Spleen (tissue), 11 donors: Measurements from ENCODE around the gene MGAT5. TPM values are rescaled to one million over a fixed set of nuclear protein-coding genes. Genes with fewer than 3 reads are reported as not detected.

Source experiments
- DNase-seq: peaks from one replicate; pipeline ENCODE4 v3.0.0-alpha.2; 2020
- H3K27ac ChIP-seq, 8 donors: fragments of 200-600 bp; sonication (generic) in 7 of 8; 1 replicate in 4 of 8; 2 replicates in 4 of 8; pipeline versions ENCODE4 v1.5.0 to v1.8.0; 2016 to 2021; ENCODE audit warnings: inconsistent platforms in 4 of 8, mild to moderate bottlenecking in 4 of 8, moderate library complexity in 1 of 8
- H3K27me3 ChIP-seq, 7 donors: fragments of 200-600 bp; sonication (generic) in 6 of 7; replicated peaks in 1 of 7; 1 replicate in 4 of 7; 2 replicates in 3 of 7; pipeline versions ENCODE4 v1.5.0 to v1.8.0; 2016 to 2021; ENCODE audit warnings: inconsistent platforms in 3 of 7, mild to moderate bottlenecking in 1 of 7
- H3K36me3 ChIP-seq, 6 donors: fragments of 200-600 bp; sonication (generic) in 5 of 6; 1 replicate in 4 of 6; 2 replicates in 2 of 6; pipeline versions ENCODE4 v1.5.0 to v1.8.0; 2016 to 2021; ENCODE audit warnings: inconsistent platforms in 2 of 6
- H3K4me1 ChIP-seq, 6 donors: fragments of 200-600 bp; sonication (generic) in 5 of 6; 1 replicate in 3 of 6; 2 replicates in 3 of 6; pipeline versions ENCODE4 v1.5.0 to v1.8.0; 2016 to 2021; ENCODE audit warnings: inconsistent platforms in 3 of 6
- H3K4me3 ChIP-seq, 8 donors: fragments of 200-600 bp; sonication (generic) in 7 of 8; 1 replicate in 4 of 8; 2 replicates in 4 of 8; pipeline versions ENCODE4 v1.5.0 to v1.8.0; 2016 to 2021; ENCODE audit warnings: inconsistent platforms in 4 of 8, mild to moderate bottlenecking in 4 of 8, moderate library complexity in 2 of 8
- H3K9me3 ChIP-seq, 8 donors: fragments of 200-600 bp; sonication (generic) in 7 of 8; 1 replicate in 4 of 8; 2 replicates in 4 of 8; pipeline versions ENCODE4 v1.5.0 to v1.8.0; 2016 to 2021; ENCODE audit warnings: inconsistent platforms in 4 of 8
- CTCF ChIP-seq, 11 experiments: fragments of 200-600 bp in 7 of 11; fragments of 450-650 bp in 4 of 11; sonication (generic) in 4 of 11; IDR thresholded peaks in 8 of 11; conservative IDR thresholded peaks in 3 of 11; 1 replicate in 7 of 11; 2 replicates in 4 of 11; pipeline versions ENCODE4 v1.4.0 to v1.8.0; 2016 to 2021; ENCODE audit warnings: antibody characterized with exemption in 11 of 11, inconsistent platforms in 4 of 11, mild to moderate bottlenecking in 1 of 11
- POLR2A ChIP-seq, 3 donors: fragments of 450-650 bp; IDR thresholded peaks; one replicate each; pipeline ENCODE4 v1.5.1; 2017; ENCODE audit warnings: antibody characterized with exemption in 3 of 3, mild to moderate bottlenecking in 1 of 3
- POLR2AphosphoS5 ChIP-seq, 3 donors: sonication (generic); formaldehyde crosslinking; IDR thresholded peaks; one replicate each; pipeline ENCODE4 v1.5.1; 2017; ENCODE audit warnings: antibody characterized with exemption in 3 of 3
- WGBS, 5 donors: extraction: QIAGEN DNeasy Blood & Tissue Kit in 3 of 5; methylation state at CpG; one replicate each; pipeline versions ENCODE4 v1.1.5 to v1.1.7; 2013 to 2018; 5-methylcytosine and 5-hydroxymethylcytosine counted together
- intact Hi-C: fragments of 100-400 bp; cut with DNase I; formaldehyde crosslinking; loops from one replicate; pipeline ENCODE4 v1.15.0; 2023; ENCODE audit warnings: low total_unique reads
- polyA plus RNA-seq, 3 donors: library from polyadenylated mRNA; stranded (reverse); fragments of 200-250 nt; gene quantifications; one replicate each; pipeline ENCODE4 v1.2.1, GENCODE V29; 2013
- total RNA-seq, 7 donors: library from RNA; depleted of rRNA in 3 of 7; stranded (reverse); fragments of >200 nt in 3 of 7; fragmentation: NEBNext Ultra II Directional in 4 of 7; extraction: Animal tissue kit (Norgen Biotek cat#: 25700) in 4 of 7; gene quantifications; one replicate each; pipeline versions ENCODE4 v1.1.0 to v1.2.1, GENCODE V29; 2016 to 2021
- donor health status: healthy with polysubstance abuse.
- donor health status: DM: no; HTN: no; CAD: no; lungs with moderate emphysema.
- donor health status: DM: no; HTN: no; CAD: no.
- donor health status: Bipolar disorder and iron deficiency.
- donor health status: healthy.
- donor health status: DM: no; HTN: no; CAD: no.
- donor health status: DM: yes; HTN: yes; CAD: no.

MGAT5 gene
- total and polyA plus RNA-seq, 10 donors = 11.2 to 110 (median 91.9) TPM

GRCh38 chr2:134482131-134482723 lies 228.4 kb downstream of the MGAT5 start:
- TF ChIP-seq CTCF (IDR thresholded peaks at IDR 0.05 in 8 of 11, conservative IDR thresholded peaks at IDR 0.05 in 3 of 11) = no peak
- TF ChIP-seq POLR2A (IDR thresholded peaks at IDR 0.05) = no peak
- TF ChIP-seq POLR2AphosphoS5 (IDR thresholded peaks at IDR 0.05) = no peak
- WGBS, 5 donors = 85 to 92% (median 86%) methylated on average over 6 of the region's 6 CpGs

GRCh38 chr2:134482766-134483340 lies 229.0 kb downstream of the MGAT5 start:
- no peak for TF ChIP-seq POLR2A (IDR thresholded peaks at IDR 0.05)
- no peak for TF ChIP-seq CTCF (IDR thresholded peaks at IDR 0.05 in 8 of 11, conservative IDR thresholded peaks at IDR 0.05 in 3 of 11)
- no peak for TF ChIP-seq POLR2AphosphoS5 (IDR thresholded peaks at IDR 0.05)
- WGBS, 5 donors = 78 to 94% (median 92%) methylated on average over 6 to 15 of the region's 15 CpGs
- H3K9me3 ChIP-seq = no peaks in the 10 kb centered on the region

More at GRCh38 chr2:134482131-134482723, 228.4 kb downstream of the MGAT5 start:
- H3K27me3 ChIP-seq = no peaks in the 10 kb centered on the region
- intact Hi-C loops = no loop called here
- DNase-seq = no peak
- no peak overlapping the region for H3K27ac ChIP-seq
- no peaks in the 10 kb centered on the region for H3K9me3 ChIP-seq
- no peaks in the 10 kb centered on the region for H3K4me1 ChIP-seq
- H3K4me3 ChIP-seq = no peak overlapping the region
- H3K36me3 ChIP-seq = no peaks in the 10 kb centered on the region

GRCh38 chr2:134489732-134490384 lies 236.0 kb downstream of the MGAT5 start:
- WGBS, 5 donors = 81 to 88% (median 83%) methylated on average over 11 of the region's 11 CpGs
- Histone ChIP-seq H3K4me1 (no peaks in the 10 kb centered on the region), H3K27me3 (no peaks in the 10 kb centered on the region), H3K4me3 (no peak overlapping the region), H3K36me3 (no peaks in the 10 kb centered on the region), H3K9me3 (no peaks in the 10 kb centered on the region), H3K27ac (no peak overlapping the region)
- intact Hi-C loops = no loop called here
- DNase-seq = no peak
- TF ChIP-seq POLR2A (IDR thresholded peaks at IDR 0.05) = no peak
- TF ChIP-seq CTCF (IDR thresholded peaks at IDR 0.05 in 8 of 11, conservative IDR thresholded peaks at IDR 0.05 in 3 of 11) = no peak
- TF ChIP-seq POLR2AphosphoS5 (IDR thresholded peaks at IDR 0.05) = no peak

More at GRCh38 chr2:134482766-134483340, 229.0 kb downstream of the MGAT5 start:
- Histone ChIP-seq H3K4me1 (no peaks in the 10 kb centered on the region), H3K27ac (no peak overlapping the region), H3K36me3 (no peaks in the 10 kb centered on the region), H3K27me3 (no peaks in the 10 kb centered on the region), H3K4me3 (no peak overlapping the region)
- intact Hi-C loops = no loop called here
- no peak for DNase-seq

GRCh38 chr2:134490559-134490958 lies 236.7 kb downstream of the MGAT5 start:
- H3K36me3 ChIP-seq = no peaks in the 10 kb centered on the region
- WGBS, 5 donors = 76 to 93% (median 81%) methylated on average over 4 of the region's 4 CpGs
- H3K9me3 ChIP-seq = no peaks in the 10 kb centered on the region
- H3K4me1 ChIP-seq = no peaks in the 10 kb centered on the region
- TF ChIP-seq CTCF (IDR thresholded peaks at IDR 0.05 in 8 of 11, conservative IDR thresholded peaks at IDR 0.05 in 3 of 11) = no peak
- TF ChIP-seq POLR2AphosphoS5 (IDR thresholded peaks at IDR 0.05) = no peak
- no peak for TF ChIP-seq POLR2A (IDR thresholded peaks at IDR 0.05)
- no peak overlapping the region for H3K4me3 ChIP-seq
- no peaks in the 10 kb centered on the region for H3K27me3 ChIP-seq
- intact Hi-C loops = no loop called here
- no peak overlapping the region for H3K27ac ChIP-seq
- DNase-seq = no peak
